WI38 (cell line): ENCODE results near the gene ZBTB7C.
A peak's percentile ranks its signal among the peaks of the same experiment; 100 is the strongest.

Experiments used
- H3K4me3 ChIP-seq: 2 replicates; pipeline ENCODE4 v1.5.1; 2011; ENCODE audit warnings: low read depth, mild to moderate bottlenecking, control low read depth, low read length
- CTCF ChIP-seq: IDR thresholded peaks from 2 replicates; pipeline ENCODE4 v1.5.1; 2012; ENCODE audit warnings: low read depth, mild to moderate bottlenecking, control low read depth, low read length

Gene ZBTB7C

GRCh38 chr18:48031641-48032040 is 377.5 kb downstream of the ZBTB7C start:
- no peak for TF ChIP-seq CTCF
- H3K4me3 ChIP-seq, result no peak overlapping the region

GRCh38 chr18:48030616-48031480 is 378.3 kb downstream of the ZBTB7C start:
- TF ChIP-seq CTCF, result peak; percentile 61
- H3K4me3 ChIP-seq, result no peak overlapping the region

GRCh38 chr18:48029296-48029986 is 379.7 kb downstream of the ZBTB7C start:
- no peak overlapping the region for H3K4me3 ChIP-seq
- TF ChIP-seq CTCF, result no peak

GRCh38 chr18:48028696-48029095 is 380.5 kb downstream of the ZBTB7C start:
- H3K4me3 ChIP-seq, result no peak overlapping the region
- no peak for TF ChIP-seq CTCF

- no peak overlapping the region for H3K4me3 ChIP-seq
- no peak for TF ChIP-seq CTCF
These were observed 381.1 kb downstream of the ZBTB7C start for GRCh38 chr18:48028081-48028480.

- TF ChIP-seq CTCF, result no peak
- H3K4me3 ChIP-seq, result no peak overlapping the region
These were observed 381.7 kb downstream of the ZBTB7C start for GRCh38 chr18:48027401-48027963.

GRCh38 chr18:48026216-48026615 is 383.0 kb downstream of the ZBTB7C start:
- TF ChIP-seq CTCF, result no peak
- no peak overlapping the region for H3K4me3 ChIP-seq
